Kidney epithelial cell (primary cell): Measurements from ENCODE around the gene TJP2. TPM values are rescaled to one million over a fixed set of nuclear protein-coding genes. Genes with fewer than 3 reads are reported as not detected.

Experiments
- DNase-seq: peaks from one replicate; pipeline ENCODE4 v3.0.0-alpha.2; 2010; ENCODE audit warnings: low read depth
- H3K27me3 ChIP-seq: 2 replicates; pipeline ENCODE4 v1.6.0; 2011; ENCODE audit warnings: low read length; ENCODE audit not compliant: control insufficient read depth, insufficient read depth
- H3K36me3 ChIP-seq: 2 replicates; pipeline ENCODE4 v1.5.1; 2011; ENCODE audit warnings: low read length; ENCODE audit not compliant: control insufficient read depth, insufficient read depth
- H3K4me3 ChIP-seq: 2 replicates; pipeline ENCODE4 v1.5.1; 2011; ENCODE audit warnings: low read depth, mild to moderate bottlenecking, control low read depth, low read length
- CTCF ChIP-seq: IDR thresholded peaks from 2 replicates; pipeline ENCODE4 v1.5.1; 2011; ENCODE audit warnings: mild to moderate bottlenecking, moderate library complexity, low read length, control low read depth, inconsistent platforms; ENCODE audit not compliant: insufficient read depth, poor library complexity, severe bottlenecking
- total RNA-seq: library from RNA; depleted of rRNA; stranded (reverse); fragments of >200 nt; gene quantifications from 2 replicates; pipeline ENCODE4 v1.2.3, GENCODE V29; 2015

The TJP2 gene
- total RNA-seq, 1 donor from 2014 or later: 341 TPM

DNA sequence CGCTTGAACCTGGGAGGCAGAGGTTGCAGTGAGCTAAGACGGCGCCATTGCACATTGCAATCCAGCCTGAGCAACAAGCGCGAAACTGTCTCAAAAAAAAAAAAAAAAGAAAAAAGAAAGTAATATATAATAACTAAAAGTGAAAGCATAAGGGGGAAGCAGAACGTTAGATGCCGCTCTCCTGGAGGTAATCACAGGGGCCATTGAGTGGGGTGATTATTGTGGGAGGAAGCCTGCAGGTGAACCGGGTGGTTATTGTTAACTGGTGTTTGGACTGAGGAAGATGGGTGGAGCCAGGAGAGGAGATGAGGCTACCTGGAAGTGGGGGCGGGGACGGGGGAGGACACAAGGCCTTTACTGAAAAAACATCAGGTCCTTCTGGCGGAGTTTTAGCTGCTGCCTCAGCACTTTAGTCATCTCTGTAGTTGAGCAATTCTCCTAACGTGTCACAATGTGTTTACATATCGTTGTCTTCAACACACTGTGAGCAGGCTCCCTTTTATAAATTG is 5.3 kb upstream of the TJP2 start:
- Histone ChIP-seq H3K4me3 (no peak overlapping the region), H3K36me3 (peaks cover 2% of the 10 kb centered on the region), H3K27me3 (no peaks in the 10 kb centered on the region)
- DNase-seq: no peak
- no peak for TF ChIP-seq CTCF

DNA sequence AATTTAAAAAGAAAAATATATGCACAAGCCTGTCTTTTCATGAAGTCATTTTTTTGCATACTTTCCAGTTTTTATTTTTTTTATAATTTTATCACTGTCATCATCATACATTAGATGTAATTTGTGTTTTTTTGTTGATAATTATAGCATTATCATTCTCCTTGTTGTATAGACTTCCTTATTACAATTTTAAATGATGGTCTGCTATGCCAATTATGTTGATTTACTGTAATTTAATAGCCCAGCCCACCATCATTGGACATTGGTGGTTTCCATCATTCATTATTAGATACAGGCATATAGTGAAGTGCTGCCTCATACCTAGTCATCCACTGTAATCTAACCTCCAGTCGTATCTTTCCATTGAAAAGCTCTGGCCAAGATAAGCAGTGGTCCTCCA is 3.8 kb upstream of the TJP2 start:
- no peak for TF ChIP-seq CTCF
- Histone ChIP-seq H3K4me3 (no peak overlapping the region), H3K27me3 (no peaks in the 10 kb centered on the region), H3K36me3 (peaks cover 2% of the 10 kb centered on the region)
- no peak for DNase-seq

GRCh38 chr9:69171049-69171448 is 3.0 kb upstream of the TJP2 start:
- Histone ChIP-seq H3K27me3 (no peaks in the 10 kb centered on the region), H3K4me3 (no peak overlapping the region), H3K36me3 (no peaks in the 10 kb centered on the region)
- TF ChIP-seq CTCF: no peak
- DNase-seq: no peak

DNA sequence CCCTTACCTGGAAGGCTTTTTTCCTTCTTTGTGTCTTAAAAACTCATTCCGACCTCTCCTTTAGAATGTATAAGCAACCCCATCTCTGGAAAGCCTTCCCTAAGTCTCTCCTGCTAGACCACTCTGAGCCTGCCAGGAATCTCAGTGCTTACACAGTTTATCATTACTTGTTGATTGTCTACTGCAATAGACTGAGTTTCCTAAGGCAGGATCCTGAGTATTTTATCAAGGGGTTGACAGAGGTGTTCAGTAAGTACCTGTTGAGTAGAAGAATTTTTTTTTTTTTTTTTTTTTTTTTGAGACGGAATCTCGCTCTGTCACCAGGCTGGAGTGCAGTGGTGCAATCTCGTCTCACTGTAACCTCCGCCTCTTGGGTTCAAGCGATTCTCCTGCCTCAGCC is 2.6 kb upstream of the TJP2 start:
- DNase-seq: no peak
- H3K4me3 ChIP-seq: no peak overlapping the region
- H3K36me3 ChIP-seq: no peaks in the 10 kb centered on the region
- no peaks in the 10 kb centered on the region for H3K27me3 ChIP-seq
- no peak for TF ChIP-seq CTCF

GRCh38 chr9:69172895-69173294 is 1.2 kb upstream of the TJP2 start:
- Histone ChIP-seq H3K4me3 (no peak overlapping the region), H3K36me3 (no peaks in the 10 kb centered on the region), H3K27me3 (no peaks in the 10 kb centered on the region)
- DNase-seq: no peak
- TF ChIP-seq CTCF: no peak

DNA sequence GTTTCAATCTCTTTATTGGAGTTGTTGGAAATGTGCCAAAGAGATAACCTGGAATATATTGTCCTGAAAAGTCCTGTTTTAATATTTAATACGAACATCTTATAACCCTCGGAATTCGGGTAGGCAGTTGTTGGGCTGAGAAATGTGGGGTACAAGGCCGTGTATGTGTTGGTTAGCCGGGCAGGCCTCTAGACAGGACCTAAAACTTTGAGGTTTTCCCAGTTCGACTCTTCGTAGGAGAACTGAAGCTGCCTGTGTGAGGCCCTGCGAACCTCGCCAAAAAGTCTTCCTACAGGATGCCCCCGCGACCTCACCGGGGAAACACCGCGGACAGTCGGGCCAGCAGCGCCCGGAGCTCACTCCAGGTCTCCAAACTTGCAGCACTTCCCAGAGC is 583 bp upstream of the TJP2 start:
- no peak for TF ChIP-seq CTCF
- Histone ChIP-seq H3K4me3 (peak overlapping the region; percentile 58), H3K36me3 (no peaks in the 10 kb centered on the region), H3K27me3 (no peaks in the 10 kb centered on the region)
- no peak for DNase-seq
